HG02588 (cell line): ENCODE results near the gene GUCY1A1.
A peak's percentile ranks its signal among the peaks of the same experiment; 100 is the strongest.
"Not testable (repeated sequence)": the region's sequence is repeated elsewhere in the genome, so short reads cannot be mapped to it uniquely, and the experiment has no call there.

ENCODE experiments used
- ATAC-seq: cut with Tn5 transposase; IDR thresholded peaks from one replicate; pipeline ENCODE4 v1.9.1; 2021; ENCODE audit warnings: mild to moderate bottlenecking, moderate library complexity; ENCODE audit not compliant: unreplicated experiment

The GUCY1A1 gene

GRCh38 chr4:155666344-155667221 is at the start of gene GUCY1A1:
Gene GUCY1A1, plus strand, starts transcription at chr4:155666848. Its CDS starts 30,020 bp downstream, at chr4:155696868.
- peak; percentile 28 for ATAC-seq

GRCh38 chr4:155617296-155617695 is 49.4 kb upstream of the GUCY1A1 start:
- no peak for ATAC-seq

- no peak for ATAC-seq
Measured at GRCh38 chr4:155618183-155618838, 48.3 kb upstream of the GUCY1A1 start.

- ATAC-seq, result no peak
Measured at GRCh38 chr4:155620637-155621036, 46.0 kb upstream of the GUCY1A1 start.

- peak; percentile 87 for ATAC-seq
Measured at GRCh38 chr4:155624478-155624877, 42.2 kb upstream of the GUCY1A1 start.

- ATAC-seq, result no peak
Measured at GRCh38 chr4:155626561-155626960, 40.1 kb upstream of the GUCY1A1 start.

- no peak for ATAC-seq
Measured at GRCh38 chr4:155629183-155629825, 37.3 kb upstream of the GUCY1A1 start.

GRCh38 chr4:155629956-155630355 is 36.7 kb upstream of the GUCY1A1 start:
- ATAC-seq, result no peak

GRCh38 chr4:155632310-155632840 is 34.3 kb upstream of the GUCY1A1 start:
- ATAC-seq, result no peak

- ATAC-seq, result no peak
Measured at GRCh38 chr4:155638195-155638965, 28.3 kb upstream of the GUCY1A1 start.

GRCh38 chr4:155639704-155640523 is 26.7 kb upstream of the GUCY1A1 start:
- peak; percentile 73 for ATAC-seq

- ATAC-seq, result no peak
Measured at GRCh38 chr4:155640751-155641150, 25.9 kb upstream of the GUCY1A1 start.

- ATAC-seq, result no peak
Measured at GRCh38 chr4:155643087-155643486, 23.6 kb upstream of the GUCY1A1 start.

- no peak for ATAC-seq
Measured at GRCh38 chr4:155646001-155646400, 20.6 kb upstream of the GUCY1A1 start.

- not testable (repeated sequence) for ATAC-seq
Measured at GRCh38 chr4:155650785-155651184, 15.9 kb upstream of the GUCY1A1 start.

- no peak for ATAC-seq
Measured at GRCh38 chr4:155653052-155653451, 13.6 kb upstream of the GUCY1A1 start.

GRCh38 chr4:155656025-155656424 is 10.6 kb upstream of the GUCY1A1 start:
- ATAC-seq, result no peak

- ATAC-seq, result no peak
Measured at GRCh38 chr4:155657169-155657568, 9.5 kb upstream of the GUCY1A1 start.

GRCh38 chr4:155657985-155658680 is 8.5 kb upstream of the GUCY1A1 start:
- ATAC-seq, result no peak
